Measurements from ENCODE around the gene NCKAP5. TPM values are rescaled to one million over a fixed set of nuclear protein-coding genes. Genes with fewer than 3 reads are reported as not detected.

The NCKAP5 gene
- total and polyA plus RNA-seq, 7 donors: 0.03 to 1.2 (median 0.22) TPM

DNA sequence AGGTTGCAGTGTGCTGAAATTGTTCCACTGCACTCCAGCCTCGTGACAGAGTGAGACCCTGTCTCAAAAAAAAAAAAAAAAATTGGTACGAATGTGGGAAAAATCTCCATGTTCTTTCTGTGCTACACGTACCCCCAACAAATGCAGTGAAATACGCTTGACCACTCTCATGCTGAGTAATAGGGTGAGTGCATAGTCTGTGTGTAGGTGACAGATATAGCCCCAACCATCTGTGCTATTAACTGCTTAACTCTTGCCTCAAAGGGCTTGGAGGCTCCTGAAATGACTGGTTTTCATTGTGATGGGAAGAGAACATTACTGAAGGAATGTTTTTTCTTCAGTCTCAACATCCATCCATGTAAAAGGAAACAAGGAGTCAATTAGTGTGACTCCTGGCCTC, 913.9 kb downstream of the NCKAP5 start:
- Histone ChIP-seq H3K36me3 (ENCODE audit: insufficient read depth in 1 of 2, low read depth in 1 of 2) (no peaks in the 10 kb centered on the region), H3K27ac (no peak overlapping the region), H3K4me3 (no peak overlapping the region), H3K27me3 (ENCODE audit: insufficient read depth in 3 of 3, low read length in 2 of 3) (no peaks in the 10 kb centered on the region), H3K4me1 (no peaks in the 10 kb centered on the region), H3K9me3 (no peaks in the 10 kb centered on the region)
- intact Hi-C loops (cut with DNase I): no loop called here
- TF ChIP-seq, protein P1, sequence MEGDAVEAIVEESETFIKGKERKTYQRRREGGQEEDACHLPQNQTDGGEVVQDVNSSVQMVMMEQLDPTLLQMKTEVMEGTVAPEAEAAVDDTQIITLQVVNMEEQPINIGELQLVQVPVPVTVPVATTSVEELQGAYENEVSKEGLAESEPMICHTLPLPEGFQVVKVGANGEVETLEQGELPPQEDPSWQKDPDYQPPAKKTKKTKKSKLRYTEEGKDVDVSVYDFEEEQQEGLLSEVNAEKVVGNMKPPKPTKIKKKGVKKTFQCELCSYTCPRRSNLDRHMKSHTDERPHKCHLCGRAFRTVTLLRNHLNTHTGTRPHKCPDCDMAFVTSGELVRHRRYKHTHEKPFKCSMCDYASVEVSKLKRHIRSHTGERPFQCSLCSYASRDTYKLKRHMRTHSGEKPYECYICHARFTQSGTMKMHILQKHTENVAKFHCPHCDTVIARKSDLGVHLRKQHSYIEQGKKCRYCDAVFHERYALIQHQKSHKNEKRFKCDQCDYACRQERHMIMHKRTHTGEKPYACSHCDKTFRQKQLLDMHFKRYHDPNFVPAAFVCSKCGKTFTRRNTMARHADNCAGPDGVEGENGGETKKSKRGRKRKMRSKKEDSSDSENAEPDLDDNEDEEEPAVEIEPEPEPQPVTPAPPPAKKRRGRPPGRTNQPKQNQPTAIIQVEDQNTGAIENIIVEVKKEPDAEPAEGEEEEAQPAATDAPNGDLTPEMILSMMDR (IDR thresholded peaks at IDR 0.05): no peak
- ATAC-seq: no peak
- WGBS, 3 donors: 61 to 67% (median 66%) methylated on average over 4 of the region's 4 CpGs
- DNase-seq: no peak

DNA sequence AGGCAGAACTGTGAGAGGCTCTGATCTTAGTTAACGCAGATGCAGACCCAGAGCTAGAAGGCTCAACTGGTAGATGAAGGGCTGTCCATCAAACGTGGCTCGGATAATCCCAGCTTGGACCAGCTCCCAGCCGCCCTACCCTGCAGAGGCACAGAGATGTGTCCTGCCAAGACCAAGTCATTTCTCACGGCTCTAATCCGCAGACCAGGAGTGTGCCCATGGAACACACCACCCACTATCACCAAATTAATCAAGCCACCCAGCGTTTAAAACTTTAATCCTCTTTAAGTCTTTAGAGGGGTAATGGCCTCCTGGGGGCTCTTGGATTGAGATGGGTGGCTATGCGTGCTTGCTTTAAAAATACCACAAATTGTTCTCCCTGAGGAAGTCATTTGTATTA, 915.8 kb downstream of the NCKAP5 start:
- no peaks in the 10 kb centered on the region for H3K27me3 ChIP-seq (ENCODE audit: insufficient read depth in 3 of 3, low read length in 2 of 3)
- H3K36me3 ChIP-seq (ENCODE audit: insufficient read depth in 1 of 2, low read depth in 1 of 2): no peaks in the 10 kb centered on the region
- DNase-seq (no peak), ATAC-seq (no peak)
- 32 to 56% (median 46%) methylated on average over 8 of the region's 8 CpGs for WGBS, 3 donors
- intact Hi-C loops (cut with DNase I): no loop called here
- no peaks in the 10 kb centered on the region for H3K9me3 ChIP-seq
- no peak overlapping the region for H3K27ac ChIP-seq
- TF ChIP-seq, protein P1 (IDR thresholded peaks at IDR 0.05): no peak
- H3K4me3 ChIP-seq: no peak overlapping the region
- H3K4me1 ChIP-seq: no peaks in the 10 kb centered on the region

DNA sequence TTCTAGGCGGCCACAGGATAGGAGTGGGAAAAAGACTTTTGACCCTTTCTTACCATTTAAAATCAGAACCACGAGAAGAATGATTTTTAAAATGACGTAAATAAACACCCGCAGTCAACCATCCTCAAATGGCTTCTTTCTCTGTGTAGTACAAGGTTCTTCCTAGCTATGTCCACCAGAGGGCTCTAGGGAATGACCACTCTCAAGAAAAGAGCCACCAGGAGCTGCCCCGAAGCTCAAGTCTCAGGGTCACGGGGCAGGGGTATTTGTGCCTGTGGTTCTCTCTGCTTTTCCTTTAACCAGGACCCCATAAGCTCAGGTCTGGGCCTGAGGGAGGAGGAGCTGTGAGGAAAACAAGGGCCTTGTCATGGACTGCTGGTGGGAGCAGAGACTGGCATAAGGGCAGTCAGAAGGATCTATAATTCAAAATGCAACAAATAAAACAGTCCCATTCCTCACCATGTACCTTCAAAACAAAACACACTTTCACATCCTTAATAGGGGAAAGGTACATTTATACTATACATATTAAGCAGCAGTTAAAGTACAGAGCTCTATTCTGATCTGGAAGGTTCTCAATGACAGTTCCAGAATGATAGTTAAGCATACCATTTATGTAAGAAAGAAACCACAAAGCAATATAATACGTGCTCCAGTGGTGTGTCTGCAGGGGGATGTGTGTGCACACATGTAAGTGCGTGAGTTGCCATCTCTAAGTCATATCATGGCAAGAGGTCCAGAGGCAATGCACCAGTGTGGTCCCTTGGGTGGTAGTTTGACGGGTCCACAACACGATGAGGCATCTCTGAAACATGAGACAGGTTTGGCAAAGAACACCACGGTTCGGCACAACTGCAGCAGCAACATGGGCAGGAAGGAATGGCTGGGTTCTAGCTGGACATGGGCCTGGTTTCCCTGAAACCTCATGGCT, 916.9 kb downstream of the NCKAP5 start:
- intact Hi-C loops (cut with DNase I): no loop called here
- no peak for DNase-seq
- no peak overlapping the region for H3K4me3 ChIP-seq
- H3K27ac ChIP-seq: no peak overlapping the region
- WGBS, 3 donors: 36 to 60% (median 39%) methylated on average over 12 of the region's 12 CpGs
- H3K4me1 ChIP-seq: no peaks in the 10 kb centered on the region
- TF ChIP-seq, protein P1 (IDR thresholded peaks at IDR 0.05): peak; percentile 32
- H3K9me3 ChIP-seq: no peaks in the 10 kb centered on the region
- no peak for ATAC-seq
- H3K27me3 ChIP-seq (ENCODE audit: insufficient read depth in 3 of 3, low read length in 2 of 3): no peaks in the 10 kb centered on the region
- H3K36me3 ChIP-seq (ENCODE audit: insufficient read depth in 1 of 2, low read depth in 1 of 2): no peaks in the 10 kb centered on the region

DNA sequence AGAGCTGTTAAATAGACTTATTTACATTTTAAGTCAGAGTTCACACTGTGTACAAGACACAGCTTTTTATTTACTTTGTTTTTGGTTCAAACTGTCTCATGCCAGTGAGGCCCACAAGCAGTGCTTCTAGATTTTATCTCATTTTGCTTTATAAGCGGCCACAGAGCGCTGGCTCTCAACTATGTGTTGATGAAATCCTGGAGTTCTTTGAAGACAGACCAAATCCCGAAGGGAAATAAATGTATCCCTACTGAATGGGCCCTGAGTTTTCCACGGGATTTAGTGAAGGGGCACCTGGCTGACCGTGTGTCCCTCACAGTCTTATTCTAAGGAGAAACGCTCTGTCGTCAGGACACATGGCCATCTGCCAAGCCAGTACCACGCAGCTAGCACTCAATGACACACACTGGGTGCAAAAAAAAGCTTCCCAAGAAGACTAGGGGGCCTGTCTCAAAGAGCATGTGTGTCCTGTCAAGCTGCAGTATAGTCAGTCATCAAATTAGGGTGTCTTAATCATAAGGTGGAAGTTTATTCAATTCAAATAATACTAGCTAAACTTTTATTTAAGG, 921.6 kb downstream of the NCKAP5 start:
- ATAC-seq: no peak
- no peaks in the 10 kb centered on the region for H3K27me3 ChIP-seq (ENCODE audit: insufficient read depth in 3 of 3, low read length in 2 of 3)
- WGBS, 3 donors: 67 to 72% (median 72%) methylated on average over 8 of the region's 8 CpGs
- no peak overlapping the region for H3K27ac ChIP-seq
- no peaks in the 10 kb centered on the region for H3K36me3 ChIP-seq (ENCODE audit: insufficient read depth in 1 of 2, low read depth in 1 of 2)
- no peak for DNase-seq
- TF ChIP-seq, protein P1 (IDR thresholded peaks at IDR 0.05): no peak
- H3K4me1 ChIP-seq: no peaks in the 10 kb centered on the region
- intact Hi-C loops (cut with DNase I): loop anchor here in 1 of 2 donors (10.0 kb wide), 1 partner anchor 918 kb away; the partner anchor contains the start of gene NCKAP5
- no peaks in the 10 kb centered on the region for H3K9me3 ChIP-seq
- H3K4me3 ChIP-seq: no peak overlapping the region
